GM19463 (cell line): ENCODE measurements around the gene LIPH.

Experiments used
- ATAC-seq: cut with Tn5 transposase; IDR thresholded peaks from one replicate; pipeline ENCODE4 v1.9.1; 2021; ENCODE audit warnings: mild to moderate bottlenecking, moderate library complexity; ENCODE audit not compliant: unreplicated experiment

LIPH gene

DNA sequence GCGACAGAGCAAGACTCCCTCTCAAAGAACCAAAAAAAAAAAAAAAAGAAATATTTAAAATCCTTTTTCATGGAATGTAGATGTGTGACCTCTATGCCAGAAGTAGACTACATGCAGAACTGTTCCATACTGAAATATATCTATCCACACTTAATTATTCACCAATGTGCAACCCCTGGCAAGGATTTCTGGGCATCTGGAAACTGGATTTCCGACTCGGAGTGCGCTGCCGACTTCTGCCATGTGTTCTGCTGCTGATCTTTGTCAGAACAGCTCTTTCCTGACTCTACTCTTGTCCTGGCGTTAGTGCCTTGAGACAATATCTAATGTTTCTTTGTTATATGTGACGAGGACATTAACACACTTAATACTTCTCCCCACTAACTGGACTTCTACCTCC, 11.7 kb downstream of the LIPH start:
- no peak for ATAC-seq

DNA sequence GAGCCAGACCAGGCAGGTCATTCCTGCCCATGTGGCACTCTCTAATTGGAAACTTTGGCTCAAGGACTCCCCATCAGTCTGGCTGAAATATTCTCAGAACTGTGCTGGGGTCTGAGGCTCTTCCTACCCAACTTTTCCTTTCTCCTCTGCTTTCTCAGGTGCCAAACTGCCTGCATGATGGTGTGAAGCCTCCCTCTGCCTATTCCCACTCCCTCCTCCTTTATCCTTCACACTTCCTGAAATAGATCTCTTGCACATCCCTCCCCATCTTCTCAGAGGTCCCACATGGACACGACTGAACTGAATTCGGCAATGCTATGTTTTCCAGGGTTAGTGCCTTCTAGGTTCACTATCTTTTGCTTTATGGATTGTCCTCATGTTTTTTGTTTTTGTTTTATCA, 12.5 kb downstream of the LIPH start:
- no peak for ATAC-seq

DNA sequence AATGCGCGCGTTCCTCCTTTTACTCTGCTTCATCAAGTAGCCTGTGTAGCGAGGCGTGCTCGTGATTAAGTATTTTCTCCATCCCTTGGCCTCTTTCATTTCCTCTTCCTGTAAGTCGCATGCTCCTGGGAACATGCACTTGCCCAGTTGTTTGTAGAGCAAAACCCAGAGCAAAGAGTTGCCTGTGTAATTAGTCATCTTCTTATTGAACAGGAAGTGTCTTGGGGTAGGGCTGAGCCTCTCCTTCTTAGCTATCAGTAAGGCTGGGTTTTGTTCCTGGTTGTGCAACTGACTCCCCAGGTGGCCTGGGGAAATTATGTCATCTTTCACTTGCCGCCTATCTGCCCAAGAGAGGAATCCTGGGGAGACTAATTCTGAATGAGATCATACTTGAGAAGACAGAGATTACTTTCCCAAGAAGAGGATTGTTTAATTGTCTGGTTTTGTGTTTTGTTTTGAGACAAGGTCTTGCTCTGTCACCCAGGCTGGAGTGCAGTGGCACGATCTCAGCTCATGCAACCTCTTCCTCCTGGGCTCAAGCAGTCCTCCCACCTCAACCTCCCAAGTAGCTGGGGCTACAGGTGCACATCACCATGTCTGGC, 14.9 kb downstream of the LIPH start:
- ATAC-seq = peak; percentile 97

DNA sequence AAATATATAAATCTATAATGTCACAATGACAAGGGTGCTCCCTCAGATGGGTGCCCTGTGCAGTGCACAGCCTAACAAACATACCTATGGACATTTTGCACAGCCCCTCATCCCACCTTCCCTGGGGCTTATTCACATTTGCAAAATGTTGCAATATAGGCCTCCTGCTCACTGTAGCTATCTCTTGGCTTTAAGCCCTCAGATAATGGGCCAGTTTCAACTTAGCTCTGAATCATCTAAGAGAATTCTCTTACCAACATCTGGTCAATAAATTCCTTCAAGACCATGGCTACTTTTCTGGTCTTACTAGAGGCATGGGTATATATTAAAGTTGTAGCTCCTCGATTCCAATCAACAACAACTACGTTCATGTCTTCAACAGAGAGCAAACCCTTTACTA, 17.9 kb downstream of the LIPH start:
- no peak for ATAC-seq

DNA sequence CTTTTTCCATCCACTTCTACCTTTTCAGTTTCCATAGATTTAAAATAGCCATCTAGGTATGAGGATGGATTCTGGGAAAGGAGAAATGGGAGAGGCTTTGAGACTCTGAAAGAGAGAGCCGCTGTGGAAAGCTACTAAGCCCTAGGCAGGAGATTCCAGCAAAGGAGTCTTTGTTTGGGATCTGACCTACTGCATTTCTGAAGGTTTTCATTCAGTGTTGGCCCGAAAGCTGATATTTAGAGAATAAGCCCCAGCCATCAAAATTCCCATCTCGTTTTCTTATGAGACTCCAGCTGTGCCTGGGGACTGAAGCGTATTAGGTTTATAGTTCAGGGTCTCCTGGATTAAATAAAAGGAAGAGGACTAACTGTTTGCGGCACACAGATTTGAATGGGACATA, 19.5 kb downstream of the LIPH start:
- no peak for ATAC-seq

DNA sequence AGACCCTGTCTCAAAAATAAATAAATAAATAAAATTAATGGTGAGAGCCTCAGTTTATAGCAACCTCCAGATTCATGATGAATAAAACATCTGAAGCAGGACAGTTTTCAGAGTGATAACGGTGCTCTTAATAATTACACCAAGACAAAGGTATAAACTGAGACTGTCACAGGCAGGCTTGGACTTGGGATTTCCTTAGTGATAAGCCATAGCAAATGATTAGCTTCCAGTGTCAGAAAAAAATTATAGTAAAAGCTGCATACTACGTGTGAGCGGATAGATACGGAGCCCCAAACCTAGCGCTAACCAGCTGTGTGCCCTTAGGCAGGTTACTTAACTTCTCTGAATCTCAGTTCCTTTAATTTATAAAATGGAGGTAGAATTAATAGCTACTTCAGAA, 21.5 kb downstream of the LIPH start:
- no peak for ATAC-seq

DNA sequence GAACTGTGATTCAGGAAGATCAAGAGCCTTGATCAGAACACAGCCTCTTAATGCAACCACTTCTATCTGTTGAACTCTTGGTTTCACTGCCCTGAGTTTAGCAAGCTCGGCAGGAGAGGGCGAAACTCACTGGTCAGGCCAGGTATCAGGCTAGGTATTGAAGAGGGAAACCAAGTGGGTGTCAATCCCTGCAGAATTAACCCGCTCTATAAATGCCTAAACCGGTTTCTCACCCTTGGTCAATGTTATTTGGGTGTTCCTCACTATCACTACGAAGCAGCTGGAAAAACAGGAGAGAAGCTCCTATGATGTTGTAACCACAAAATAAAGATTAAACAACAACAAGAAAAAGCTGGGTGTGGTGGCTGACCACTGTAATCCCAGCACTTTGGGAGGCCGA, 23.9 kb downstream of the LIPH start:
- ATAC-seq = no peak

DNA sequence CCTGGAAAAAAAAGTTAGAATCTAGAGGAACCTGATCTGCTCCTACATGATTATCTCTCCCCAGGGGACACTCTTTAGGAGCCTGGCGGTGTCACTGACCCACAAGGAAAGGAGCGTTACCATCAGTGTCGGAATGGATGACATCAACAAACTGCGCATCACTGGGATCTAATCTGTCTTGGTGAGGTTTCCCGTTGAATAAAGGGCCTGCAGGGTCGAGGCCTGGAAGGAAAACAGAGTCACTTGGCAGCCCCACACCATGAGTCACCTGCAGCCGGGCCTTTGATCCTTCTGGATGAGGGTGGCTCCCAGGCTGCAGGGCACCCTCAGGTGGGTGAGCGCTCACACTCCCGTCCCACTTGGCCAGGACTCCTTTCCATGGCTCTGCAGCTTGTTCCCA, 25.0 kb downstream of the LIPH start:
- ATAC-seq = no peak

DNA sequence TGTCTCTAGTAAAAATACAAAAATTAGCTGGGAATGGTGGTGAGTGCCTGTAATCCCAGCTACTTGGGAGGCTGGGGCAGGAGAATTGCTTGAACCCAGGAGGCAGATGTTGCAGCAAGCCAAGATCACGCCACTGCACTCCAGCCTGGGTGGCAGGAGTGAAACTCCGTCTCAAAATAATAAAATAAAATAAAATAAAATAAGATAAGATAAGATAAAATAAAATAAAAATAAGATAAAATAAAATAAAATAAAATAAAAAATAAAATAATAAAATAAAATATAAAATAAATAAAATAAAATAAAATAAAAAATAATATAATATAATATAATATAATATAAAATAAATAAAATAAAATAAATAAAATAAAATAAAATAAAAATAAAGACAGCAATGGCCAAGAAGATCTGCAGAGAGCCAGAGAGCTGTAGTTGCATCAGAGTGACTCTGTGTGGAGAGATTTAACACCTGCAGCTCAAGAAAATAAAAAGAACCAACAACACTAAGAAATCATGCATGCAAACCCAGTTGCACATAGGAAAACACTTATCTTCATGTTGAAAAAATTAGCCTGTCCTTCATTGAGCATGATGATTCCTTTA, 25.9 kb downstream of the LIPH start:
- ATAC-seq = no peak

DNA sequence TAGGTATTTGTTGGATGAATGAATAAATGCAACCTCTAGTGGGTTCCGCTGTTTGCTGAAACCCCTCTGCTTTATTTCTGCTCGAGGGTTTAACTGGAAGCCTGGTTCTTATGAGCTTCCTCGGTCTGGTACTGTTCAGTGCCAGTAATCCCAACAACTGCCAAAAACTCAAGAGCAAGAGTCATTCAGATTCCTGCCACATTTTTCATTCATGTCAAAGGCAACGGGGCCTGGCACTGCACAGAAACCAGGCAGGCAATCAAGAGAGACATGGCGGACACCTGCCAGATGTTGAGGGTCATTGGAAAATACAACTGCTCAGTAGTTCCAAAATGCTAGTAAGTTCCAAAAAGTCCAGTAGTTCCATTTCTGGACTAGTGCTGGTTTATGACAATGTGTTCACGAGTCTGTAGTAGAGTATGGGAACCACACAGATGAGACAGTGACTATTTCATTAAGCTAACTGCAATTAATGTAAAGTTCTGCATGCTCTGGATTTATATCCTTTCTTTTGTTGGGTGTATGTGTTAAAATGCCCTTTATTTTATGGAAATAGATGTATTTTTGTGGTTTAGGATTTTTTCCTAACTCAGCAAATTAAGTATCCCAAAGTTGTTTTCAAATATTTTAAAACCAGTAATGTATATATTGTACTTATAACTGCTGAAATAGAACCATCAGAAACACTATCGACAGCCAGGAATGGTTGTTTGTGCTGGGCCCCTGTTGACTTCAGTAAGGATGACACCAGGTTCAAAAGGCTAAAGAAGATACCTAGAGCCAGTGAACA, 30.8 kb downstream of the LIPH start:
- no peak for ATAC-seq

DNA sequence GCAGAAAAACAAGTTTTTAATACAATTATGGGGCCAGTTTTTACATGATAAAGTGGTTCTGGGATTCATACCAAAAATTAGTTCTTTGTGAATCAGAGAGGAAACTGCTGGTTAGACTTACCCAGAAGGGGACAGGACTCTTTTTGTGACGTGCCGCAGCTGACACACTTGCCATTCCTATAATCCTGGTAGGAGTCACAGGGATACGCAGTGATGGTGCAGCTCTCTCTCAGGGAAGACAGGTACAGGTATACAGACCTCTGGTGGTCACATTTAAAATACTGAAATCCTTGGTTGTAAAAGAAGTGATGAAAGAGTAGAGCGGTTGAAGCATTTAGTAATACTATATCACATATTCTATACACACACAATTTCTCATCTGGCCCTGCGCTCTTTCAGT, 33.4 kb downstream of the LIPH start:
- ATAC-seq = no peak

DNA sequence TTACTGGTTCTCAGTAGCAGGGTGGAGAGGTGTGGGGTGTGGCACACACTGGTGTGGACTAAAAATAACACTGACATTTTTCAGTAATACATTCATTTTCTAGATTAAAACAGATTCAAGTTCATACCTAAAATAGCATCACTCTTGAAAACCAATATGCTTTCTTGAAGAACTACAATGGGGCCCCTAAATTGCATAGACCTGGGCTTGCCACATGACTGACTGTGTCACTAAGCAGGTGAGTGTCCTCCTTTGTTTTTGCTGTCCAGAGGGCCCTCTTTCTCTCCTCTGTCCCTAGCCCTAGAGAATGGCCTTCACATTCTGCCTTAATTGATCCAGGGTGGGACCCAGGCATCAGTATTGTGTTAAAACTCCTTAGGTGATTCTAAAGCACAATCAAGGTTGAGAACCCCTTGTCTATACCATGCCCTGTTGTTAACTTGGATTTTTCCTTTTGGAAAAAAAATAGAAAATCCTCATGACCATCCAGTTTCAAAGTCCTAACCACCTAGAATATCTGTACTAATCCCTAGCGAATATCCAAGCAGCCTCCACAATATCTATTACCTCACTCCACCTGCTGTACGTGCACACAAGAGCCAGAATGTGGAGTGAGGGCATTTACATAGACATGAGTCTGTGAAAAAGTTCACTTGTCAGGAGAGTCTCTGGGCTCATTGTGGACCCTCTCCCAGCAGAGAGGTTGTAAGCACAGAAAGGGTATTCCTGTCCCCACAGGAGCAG, 34.8 kb downstream of the LIPH start:
- ATAC-seq = no peak

DNA sequence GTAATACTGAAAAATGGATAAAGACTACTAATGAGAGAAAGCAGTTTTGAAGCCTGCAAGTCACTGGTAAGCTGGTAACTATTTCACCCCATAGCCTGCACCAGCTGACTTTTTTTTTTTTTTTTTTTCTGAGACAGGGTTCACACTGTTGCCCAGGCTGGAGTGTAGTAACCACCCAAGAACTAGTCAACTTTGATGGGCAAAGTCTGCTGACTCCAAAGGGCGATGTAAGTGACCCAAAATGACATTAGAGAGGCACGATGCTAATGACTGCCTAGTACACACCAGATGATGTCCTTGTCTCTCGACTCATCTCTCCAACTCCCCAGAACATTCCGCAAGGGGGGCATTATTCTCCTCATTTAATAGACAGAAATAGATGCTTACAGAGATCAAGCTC, 40.7 kb downstream of the LIPH start:
- ATAC-seq = no peak

DNA sequence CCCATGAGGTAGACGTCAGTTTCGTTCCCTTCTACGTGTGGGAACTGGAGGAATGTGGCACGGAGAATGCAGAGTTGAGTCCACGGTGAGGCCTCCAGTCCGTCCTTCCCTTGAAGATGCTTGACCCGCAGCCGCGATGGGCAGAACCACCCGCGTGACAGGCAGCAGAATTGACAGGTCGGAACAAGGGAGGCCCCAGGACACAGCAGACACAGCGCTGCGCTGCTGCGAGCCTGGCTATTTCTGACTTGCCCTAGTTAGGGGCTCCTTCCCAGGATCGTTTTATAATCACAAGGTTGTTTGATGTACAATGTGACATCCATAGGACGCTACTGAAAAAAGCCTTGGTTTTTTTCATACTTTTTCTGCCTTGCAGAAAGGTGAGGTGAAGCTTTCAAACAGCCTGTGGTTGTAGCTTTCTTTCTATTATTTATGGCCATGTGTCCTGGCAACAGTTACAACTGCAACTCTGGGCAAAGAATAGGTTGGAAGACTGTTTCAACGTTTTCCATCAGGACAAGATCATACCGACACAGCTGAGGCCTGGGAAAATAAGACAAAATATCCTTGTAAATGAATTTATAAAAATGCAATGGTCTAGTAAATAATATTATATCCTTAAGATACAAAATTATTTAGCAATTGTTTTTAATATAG, 43.9 kb downstream of the LIPH start:
- no peak for ATAC-seq

DNA sequence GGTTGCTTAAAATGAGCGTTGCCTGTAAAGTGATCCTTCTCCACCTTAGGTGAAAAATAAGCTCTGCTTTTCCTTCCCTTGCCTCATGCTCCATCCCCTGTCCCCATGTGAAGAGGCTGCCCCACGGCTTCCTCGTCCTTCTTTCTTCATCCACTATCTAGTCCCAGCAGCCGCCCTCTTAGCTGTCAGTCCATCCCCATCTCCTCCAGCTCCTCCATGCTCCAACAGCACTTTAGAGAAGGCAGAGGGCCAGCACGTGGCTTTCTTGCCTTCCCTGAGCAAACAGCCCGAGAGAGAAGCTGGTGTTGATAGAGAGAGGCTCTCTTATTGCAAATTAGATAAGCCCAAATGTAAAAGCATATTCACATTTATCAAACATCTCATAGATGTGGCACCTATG, 44.5 kb downstream of the LIPH start:
- ATAC-seq = no peak

DNA sequence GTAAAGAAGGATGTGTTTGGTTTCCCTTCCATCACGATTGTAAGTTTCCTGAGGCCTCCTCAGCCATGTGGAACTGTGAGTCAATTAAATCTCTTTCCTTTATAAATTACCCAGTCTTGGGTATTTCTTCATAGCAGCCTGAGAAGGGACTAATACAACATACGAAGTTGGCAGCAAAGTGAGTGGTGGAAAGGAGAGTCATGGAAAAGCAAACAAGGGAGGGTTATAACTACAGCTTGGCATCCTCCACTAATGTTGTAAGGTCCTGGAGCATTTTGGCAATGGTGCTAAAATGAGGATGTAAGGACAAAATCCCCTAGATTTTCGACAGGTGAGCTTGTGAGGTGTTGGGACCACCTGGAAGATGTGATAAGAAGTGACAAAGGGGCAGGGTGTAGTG, 47.8 kb downstream of the LIPH start:
- ATAC-seq = no peak

DNA sequence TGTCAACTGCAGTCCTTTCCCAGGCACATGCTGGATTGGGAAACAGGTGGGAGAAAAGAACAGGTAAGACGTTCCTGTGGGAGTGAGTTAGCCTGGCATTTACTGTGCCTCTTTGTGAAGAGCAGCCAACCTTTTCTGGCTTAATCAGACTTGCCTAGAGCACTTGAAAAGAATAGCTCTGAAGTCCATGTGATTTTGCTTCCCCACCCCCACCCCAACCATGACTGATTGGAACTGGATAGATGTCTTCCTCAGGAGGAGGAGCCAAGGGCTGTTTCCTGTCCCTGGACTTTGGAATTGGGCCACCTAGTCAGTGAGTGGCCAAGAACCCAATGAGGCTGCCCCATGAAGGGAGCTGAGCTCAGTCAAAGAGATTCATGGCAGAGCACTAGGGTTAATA, 48.9 kb downstream of the LIPH start:
- no peak for ATAC-seq

DNA sequence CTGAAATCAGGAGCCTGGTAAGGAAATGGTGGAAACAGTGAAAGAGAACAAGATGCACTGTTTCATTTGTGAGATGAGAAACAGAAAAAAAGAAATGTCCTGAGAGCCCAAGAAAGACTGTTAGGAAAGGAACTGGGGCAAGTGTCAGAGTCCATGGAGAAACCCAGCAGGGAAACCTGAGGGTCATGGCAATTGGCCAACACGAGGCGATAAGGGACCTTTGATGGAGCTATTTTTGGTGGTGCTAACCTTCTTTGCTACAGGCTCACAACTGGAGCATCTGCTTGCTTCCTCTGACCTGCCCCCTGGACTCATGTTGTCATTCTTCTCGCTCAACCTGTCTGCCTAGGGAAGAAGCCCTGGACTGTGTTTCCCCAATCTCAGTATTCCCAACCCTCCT, 49.4 kb downstream of the LIPH start:
- no peak for ATAC-seq

DNA sequence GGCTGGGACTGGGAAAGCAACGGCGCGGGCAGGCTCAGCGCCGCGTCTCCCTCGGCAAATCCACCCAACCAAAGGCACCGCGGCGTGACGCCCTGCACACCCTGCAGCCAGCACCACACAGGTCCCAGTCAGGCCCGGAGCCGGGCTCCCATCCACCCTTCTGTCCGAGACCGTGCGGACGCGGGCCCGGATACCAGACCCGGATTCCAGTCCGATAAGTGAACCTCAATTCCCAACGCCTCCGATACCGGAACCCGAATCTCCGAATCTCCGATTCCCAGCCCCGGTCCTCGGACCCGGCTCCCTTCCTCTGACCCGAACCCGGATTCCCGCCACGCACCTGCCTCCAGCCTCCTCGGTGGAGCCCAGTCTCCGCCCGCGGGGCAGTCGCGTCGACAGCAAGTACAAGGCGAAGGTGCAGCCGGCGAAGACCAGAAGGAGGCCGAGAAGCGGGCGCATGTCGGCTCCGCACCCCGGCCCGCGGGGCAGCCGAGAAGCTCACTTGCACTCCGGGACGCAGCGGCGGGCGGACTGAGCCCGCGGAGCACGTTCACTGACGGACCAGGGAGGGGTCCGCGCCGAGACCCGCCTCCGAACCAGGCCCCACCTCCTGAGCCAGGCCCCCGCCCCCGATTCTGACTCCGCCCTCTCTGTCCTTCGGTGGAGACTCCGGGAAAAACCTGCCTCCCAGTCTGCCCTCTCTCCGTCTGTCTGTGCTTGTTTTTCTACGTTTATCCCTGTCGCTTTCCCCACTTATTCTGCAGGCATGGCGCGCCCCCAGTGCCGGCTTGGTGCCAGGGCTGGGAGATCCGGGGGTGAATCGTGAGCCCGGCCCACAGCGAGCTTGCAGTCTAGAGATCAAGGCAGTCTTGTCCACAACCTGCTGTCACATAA, 53.6 kb downstream of the LIPH start, which contains the start of gene TMEM41A:
Gene TMEM41A, minus strand, starts transcription at position 533 of the 894 bp plus-strand sequence. Its CDS starts 74 bp downstream, at position 459.
- peak; percentile 95 for ATAC-seq

DNA sequence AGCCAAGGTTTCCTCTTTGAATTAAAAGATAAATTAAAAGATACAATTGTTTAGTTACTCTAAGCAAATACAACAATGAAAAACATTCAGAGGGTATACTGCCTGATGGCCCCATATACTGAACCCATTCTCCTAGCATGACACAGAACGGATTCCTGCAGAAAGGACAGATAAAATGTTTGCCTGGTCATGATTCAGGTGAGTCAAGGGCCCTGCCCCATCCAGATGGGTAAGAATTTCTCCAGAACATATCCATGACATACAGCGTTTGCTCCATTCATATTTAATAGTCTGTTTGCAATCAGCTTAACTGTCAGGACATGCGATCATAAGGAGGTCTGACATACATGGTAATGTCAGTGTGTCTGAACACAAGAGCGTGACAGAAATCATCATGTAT, 62.1 kb downstream of the LIPH start:
- no peak for ATAC-seq
